Epithelial cell of proximal tubule (primary cell): ENCODE measurements around the gene CSTPP1. TPM values are rescaled to one million over a fixed set of nuclear protein-coding genes. Genes with fewer than 3 reads are reported as not detected.
"Not testable (repeated sequence)": the region's sequence is repeated elsewhere in the genome, so short reads cannot be mapped to it uniquely, and the experiment has no call there.

Experiments
- DNase-seq: peaks from one replicate; pipeline ENCODE4 v3.0.0-alpha.2; 2011; ENCODE audit warnings: low read depth
- H3K4me3 ChIP-seq: 2 replicates; pipeline ENCODE4 v1.5.1; 2011; ENCODE audit warnings: low read depth, mild to moderate bottlenecking, low read length
- CTCF ChIP-seq: conservative IDR thresholded peaks from 2 replicates; pipeline ENCODE4 v1.5.1; 2012; ENCODE audit warnings: low read depth, mild to moderate bottlenecking, low read length
- total RNA-seq: library from RNA; depleted of rRNA; stranded (reverse); fragments of >200 nt; gene quantifications from 2 replicates; pipeline ENCODE4 v1.2.3, GENCODE V29; 2015

CSTPP1 gene
- total RNA-seq, 1 donor from 2014 or later, result 39.8 TPM

- no peak overlapping the region for H3K4me3 ChIP-seq
- no peak for DNase-seq
Measured at GRCh38 chr11:46951864-46952263, 15.3 kb downstream of the CSTPP1 start.

GRCh38 chr11:46952553-46952952 is 16.0 kb downstream of the CSTPP1 start:
- TF ChIP-seq CTCF, result no peak
- DNase-seq, result no peak
- no peak overlapping the region for H3K4me3 ChIP-seq

More at GRCh38 chr11:46951864-46952263, 15.3 kb downstream of the CSTPP1 start:
- no peak for TF ChIP-seq CTCF

GRCh38 chr11:46953093-46953492 is 16.5 kb downstream of the CSTPP1 start:
- H3K4me3 ChIP-seq, result no peak overlapping the region
- no peak for TF ChIP-seq CTCF
- no peak for DNase-seq

GRCh38 chr11:46958777-46959176 is 22.2 kb downstream of the CSTPP1 start:
- no peak overlapping the region for H3K4me3 ChIP-seq
- DNase-seq, result no peak
- no peak for TF ChIP-seq CTCF

- DNase-seq, result no peak
- no peak overlapping the region for H3K4me3 ChIP-seq
- TF ChIP-seq CTCF, result no peak
Measured at GRCh38 chr11:46961041-46961440, 24.5 kb downstream of the CSTPP1 start.

- DNase-seq, H3K4me3 ChIP-seq: not testable (repeated sequence)
Measured at GRCh38 chr11:46961886-46962285, 25.3 kb downstream of the CSTPP1 start.

- no peak for TF ChIP-seq CTCF
- no peak for DNase-seq
- H3K4me3 ChIP-seq, result no peak overlapping the region
Measured at GRCh38 chr11:46963844-46964243, 27.3 kb downstream of the CSTPP1 start.

GRCh38 chr11:46966773-46967172 is 30.2 kb downstream of the CSTPP1 start:
- DNase-seq, result no peak
- no peak overlapping the region for H3K4me3 ChIP-seq
- TF ChIP-seq CTCF, result no peak
